DOHH2 (cell line): Measurements from ENCODE around the gene NASP.

ENCODE experiments used
- CTCF ChIP-seq: fragments of 200-600 bp; sonication (generic); IDR thresholded peaks from one replicate; pipeline ENCODE4 v1.5.1; 2014; ENCODE audit warnings: antibody characterized with exemption, mild to moderate bottlenecking, low read depth, low read length; ENCODE audit not compliant: poor library complexity, severe bottlenecking
- EZH2phosphoT487 ChIP-seq: fragments of 200-600 bp; sonication (generic); IDR thresholded peaks from 2 replicates; pipeline ENCODE4 v1.6.1; 2017; ENCODE audit warnings: borderline replicate concordance, mild to moderate bottlenecking, antibody characterized with exemption, low read length, moderate library complexity, mixed read lengths

GRCh38 chr1:45643321-45643720, 59.5 kb downstream of the NASP start:
- TF ChIP-seq CTCF: no peak
- TF ChIP-seq EZH2phosphoT487: no peak
